H9 (cell line): ENCODE data around the gene CDC42EP5. TPM values are rescaled to one million over a fixed set of nuclear protein-coding genes. Genes with fewer than 3 reads are reported as not detected.

Source experiments
- DNase-seq: peaks from one replicate; pipeline ENCODE4 v3.0.0-alpha.2; 2017
- H2AFZ ChIP-seq: one replicate; pipeline ENCODE4 v1.6.1; 2013; ENCODE audit warnings: mild to moderate bottlenecking, low read length, control low read depth, moderate library complexity
- H2AK5ac ChIP-seq: 2 replicates; pipeline ENCODE4 v1.6.1; 2013; ENCODE audit warnings: low read length, control low read depth, mixed read lengths; ENCODE audit not compliant: insufficient read length
- H2BK120ac ChIP-seq: one replicate; pipeline ENCODE4 v1.6.1; 2013; ENCODE audit warnings: low read depth, mild to moderate bottlenecking, low read length, control low read depth, inconsistent platforms; ENCODE audit not compliant: poor library complexity, severe bottlenecking
- H2BK12ac ChIP-seq: 2 replicates; pipeline ENCODE4 v1.6.1; 2013; ENCODE audit warnings: low read length, control low read depth, mixed read lengths, low read depth; ENCODE audit not compliant: insufficient read length
- H2BK15ac ChIP-seq: 2 replicates; pipeline ENCODE4 v1.6.1; 2013; ENCODE audit warnings: low read depth, low read length, control low read depth
- H2BK20ac ChIP-seq: one replicate; pipeline ENCODE4 v1.6.1; 2013; ENCODE audit warnings: low read depth, mild to moderate bottlenecking, low read length, control low read depth, inconsistent platforms; ENCODE audit not compliant: poor library complexity, severe bottlenecking
- H2BK5ac ChIP-seq: 2 replicates; pipeline ENCODE4 v1.6.1; 2013; ENCODE audit warnings: low read length, control low read depth, mixed read lengths; ENCODE audit not compliant: insufficient read length
- H3K14ac ChIP-seq: 2 replicates; pipeline ENCODE4 v1.6.1; 2013; ENCODE audit warnings: low read length, control low read depth; ENCODE audit not compliant: insufficient read depth
- H3K18ac ChIP-seq: 2 replicates; pipeline ENCODE4 v1.6.1; 2013; ENCODE audit warnings: low read depth, mild to moderate bottlenecking, mixed read lengths, low read length, control low read depth; ENCODE audit not compliant: insufficient read length
- H3K23ac ChIP-seq: 2 replicates; pipeline ENCODE4 v1.6.1; 2013; ENCODE audit warnings: low read length, control low read depth, mixed read lengths, low read depth; ENCODE audit not compliant: insufficient read length
- H3K23me2 ChIP-seq: 2 replicates; pipeline ENCODE4 v1.6.1; 2013; ENCODE audit warnings: low read depth, mild to moderate bottlenecking, mixed read lengths, low read length, control low read depth; ENCODE audit not compliant: insufficient read length, poor library complexity, severe bottlenecking
- H3K27ac ChIP-seq: 2 replicates; pipeline ENCODE4 v1.5.1; 2013; ENCODE audit warnings: low read length, control low read depth, mixed read lengths, low read depth; ENCODE audit not compliant: insufficient read length
- H3K27me3 ChIP-seq: 2 replicates; pipeline ENCODE4 v1.6.1; 2013; ENCODE audit warnings: low read length, control low read depth, inconsistent platforms; ENCODE audit not compliant: insufficient read depth
- H3K4ac ChIP-seq: 2 replicates; pipeline ENCODE4 v1.6.1; 2013; ENCODE audit warnings: low read depth, mild to moderate bottlenecking, control low read depth, inconsistent platforms, low read length, moderate library complexity
- H3K4me1 ChIP-seq: 2 replicates; pipeline ENCODE4 v1.6.1; 2013; ENCODE audit warnings: low read length, control low read depth, inconsistent platforms; ENCODE audit not compliant: insufficient read depth
- H3K4me2 ChIP-seq: 2 replicates; pipeline ENCODE4 v1.6.1; 2013; ENCODE audit warnings: low read length, control low read depth, mixed read lengths; ENCODE audit not compliant: insufficient read length, insufficient read depth
- H3K56ac ChIP-seq: 2 replicates; pipeline ENCODE4 v1.6.1; 2013; ENCODE audit warnings: low read depth, mild to moderate bottlenecking, mixed read lengths, low read length, control low read depth; ENCODE audit not compliant: insufficient read length
- H3K79me1 ChIP-seq: 2 replicates; pipeline ENCODE4 v1.6.1; 2013; ENCODE audit warnings: low read depth, mild to moderate bottlenecking, moderate library complexity, low read length, control low read depth, inconsistent platforms; ENCODE audit not compliant: insufficient read depth, poor library complexity, severe bottlenecking
- H3K79me2 ChIP-seq: 2 replicates; pipeline ENCODE4 v1.6.1; 2013; ENCODE audit warnings: low read length, control low read depth, inconsistent platforms; ENCODE audit not compliant: insufficient read depth
- H3K9ac ChIP-seq: 2 replicates; pipeline ENCODE4 v1.6.1; 2013; ENCODE audit warnings: low read length, control low read depth, mixed read lengths; ENCODE audit not compliant: insufficient read length; ENCODE audit errors: extremely low read depth
- H3K9me3 ChIP-seq: one replicate; pipeline ENCODE4 v1.6.1; 2013; ENCODE audit warnings: low read depth, low read length, inconsistent platforms; ENCODE audit not compliant: control insufficient read depth
- H3T11ph ChIP-seq: one replicate; pipeline ENCODE4 v1.6.1; 2013; ENCODE audit warnings: mild to moderate bottlenecking, low read length, control low read depth, inconsistent platforms
- H4K20me1 ChIP-seq: one replicate; pipeline ENCODE4 v1.6.1; 2013; ENCODE audit not compliant: control insufficient read depth, insufficient read length, insufficient read depth
- H4K5ac ChIP-seq: 2 replicates; pipeline ENCODE4 v1.6.1; 2013; ENCODE audit warnings: low read depth, mild to moderate bottlenecking, mixed read lengths, low read length, control low read depth; ENCODE audit not compliant: insufficient read length
- H4K8ac ChIP-seq: replicated peaks from 2 replicates; pipeline ENCODE4 v1.6.1; 2013; ENCODE audit warnings: low read length, control low read depth, mixed read lengths, low read depth; ENCODE audit not compliant: insufficient read length
- H4K91ac ChIP-seq: 2 replicates; pipeline ENCODE4 v1.6.1; 2013; ENCODE audit warnings: low read depth, mild to moderate bottlenecking, moderate library complexity, mixed read lengths, low read length, control low read depth; ENCODE audit not compliant: insufficient read length
- H3K27ac Mint-ChIP-seq, 3 experiments: 2 replicates in 2 of 3; 3 replicates in 1 of 3; pipeline ENCODE4 v1.8.0; 2020 to 2021; ENCODE audit warnings: mixed read lengths in 3 of 3, mild to moderate bottlenecking in 1 of 3, moderate library complexity in 1 of 3
- H3K27me3 Mint-ChIP-seq: 2 replicates; pipeline ENCODE4 v1.8.0; 2021; ENCODE audit warnings: low read depth, mild to moderate bottlenecking, moderate library complexity, mixed read lengths
- H3K36me3 Mint-ChIP-seq, 3 experiments: 2 replicates in 2 of 3; 3 replicates in 1 of 3; pipeline ENCODE4 v1.8.0; 2020 to 2021; ENCODE audit warnings: low read depth in 3 of 3, mixed read lengths in 3 of 3; ENCODE audit not compliant: insufficient read depth in 1 of 3
- H3K4me1 Mint-ChIP-seq, 2 experiments: 2 replicates each; pipeline ENCODE4 v1.8.0; 2020; ENCODE audit warnings: mixed read lengths in 2 of 2
- H3K4me3 Mint-ChIP-seq, 2 experiments: 2 replicates in 1 of 2; 3 replicates in 1 of 2; pipeline ENCODE4 v1.8.0; 2020 to 2021; ENCODE audit warnings: mild to moderate bottlenecking in 2 of 2, mixed read lengths in 2 of 2, moderate library complexity in 1 of 2
- H3K9me3 Mint-ChIP-seq, 2 experiments: 2 replicates in 1 of 2; 3 replicates in 1 of 2; pipeline ENCODE4 v1.8.0; 2020; ENCODE audit warnings: mild to moderate bottlenecking in 2 of 2, mixed read lengths in 2 of 2, moderate library complexity in 1 of 2
- CTCF ChIP-seq: fragments of 200-600 bp; sonication (generic); conservative IDR thresholded peaks from 3 replicates; pipeline ENCODE4 v1.8.0; 2021; ENCODE audit warnings: antibody characterized with exemption, mild to moderate bottlenecking
- WGBS: extraction: QIAGEN DNeasy Blood & Tissue Kit; methylation state at CpG from one replicate; pipeline ENCODE4 v1.1.7; 2013; ENCODE audit warnings: missing lambda C conversion rate, low lambda C conversion rate, mixed read lengths; ENCODE audit not compliant: insufficient read length; ENCODE audit errors: extremely low coverage; 5-methylcytosine and 5-hydroxymethylcytosine counted together
- total RNA-seq: library from RNA; stranded (reverse); gene quantifications from 2 replicates; pipeline ENCODE4 v1.2.1, GENCODE V29; 2021

Gene CDC42EP5
- total RNA-seq, 1 experiment from 2014 or later, result 1.6 TPM

GRCh38 chr19:54453921-54454780, 18.9 kb downstream of the CDC42EP5 start:
- no peak overlapping the region for H3K27ac Mint-ChIP-seq

More at GRCh38 chr19:54453921-54454780, 18.9 kb downstream of the CDC42EP5 start:
- Mint-ChIP-seq H3K27me3 (no peaks in the 10 kb centered on the region), H3K4me1 (peaks cover 10 to 14% of the 10 kb centered on the region in 2 experiments), H3K9me3 (peaks cover 0 to 2% of the 10 kb centered on the region in 2 experiments; a peak in 1 of 5 replicates), H3K4me3 (no peak overlapping the region; a peak in 1 of 5 replicates), H3K36me3 (peaks cover 57 to 84% (median 82%) of the 10 kb centered on the region in 3 experiments)
- DNase-seq, result no peak
- 0 out of 2 replicates have a peak, but pooled peaks cover 2% of the 10 kb centered on the region for H3K4me1 ChIP-seq
- no peak overlapping the region for H3T11ph ChIP-seq
- no peak overlapping the region for H3K4ac ChIP-seq
- H3K14ac ChIP-seq, result no peak overlapping the region
- H3K4me2 ChIP-seq, result no peak overlapping the region
- peaks cover 17% of the 10 kb centered on the region for H3K79me2 ChIP-seq
- H2AFZ ChIP-seq, result no peak overlapping the region
- H2BK120ac ChIP-seq, result no peak overlapping the region
- no peak overlapping the region for H4K8ac ChIP-seq
- no peak overlapping the region for H2BK15ac ChIP-seq
- no peaks in the 10 kb centered on the region for H4K20me1 ChIP-seq
- no peaks in the 10 kb centered on the region for H3K9me3 ChIP-seq
- no peak overlapping the region for H4K5ac ChIP-seq
- H3K27me3 ChIP-seq, result no peaks in the 10 kb centered on the region
- H3K9ac ChIP-seq, result no peak overlapping the region
- no peak overlapping the region for H3K27ac ChIP-seq
- no peak overlapping the region for H2AK5ac ChIP-seq
- no peak overlapping the region for H2BK12ac ChIP-seq
- no peak overlapping the region for H3K56ac ChIP-seq
- TF ChIP-seq CTCF, result no peak
- H3K23ac ChIP-seq, result no peak overlapping the region
- H3K23me2 ChIP-seq, result peaks cover 9% of the 10 kb centered on the region
- no peak overlapping the region for H3K18ac ChIP-seq
- no peak overlapping the region for H2BK20ac ChIP-seq
- no peak overlapping the region for H2BK5ac ChIP-seq
- WGBS, result no CpG with 5 or more reads among the region's 31 CpGs
- H4K91ac ChIP-seq, result no peak overlapping the region
- H3K79me1 ChIP-seq, result peaks cover 10% of the 10 kb centered on the region
